ENCODE data around the gene RHOJ.
A peak's percentile ranks its signal among the peaks of the same experiment; 100 is the strongest.

Gene RHOJ

DNA sequence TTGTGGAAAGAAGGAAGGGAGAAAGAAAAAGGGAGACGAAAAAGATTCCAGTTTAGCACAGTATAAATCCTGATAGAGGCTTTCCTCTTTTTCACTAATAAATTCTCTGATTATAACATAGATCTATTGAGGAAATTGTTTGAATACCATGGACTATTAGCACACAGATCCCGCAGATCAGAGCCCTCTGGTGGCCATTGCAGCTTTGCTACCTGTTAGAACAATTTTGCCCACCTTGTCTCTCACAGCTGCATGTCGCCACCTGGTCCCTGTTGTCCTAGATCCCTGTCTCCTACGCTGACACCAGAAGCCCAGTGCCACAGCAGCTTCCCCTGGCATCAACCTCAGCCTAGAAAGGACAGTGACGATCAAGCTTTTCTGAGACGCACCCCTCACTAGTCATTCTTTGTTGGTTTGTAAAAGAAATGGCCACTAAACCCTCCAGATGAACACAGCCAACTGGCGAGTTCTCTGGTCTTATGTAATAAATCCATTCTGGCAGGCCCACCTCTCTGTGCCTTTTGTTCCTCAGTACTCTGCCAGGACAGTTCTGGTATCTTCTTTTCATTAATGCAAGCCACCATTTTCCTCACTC, 104.6 kb downstream of the RHOJ start:
- TF ChIP-seq, protein P1, sequence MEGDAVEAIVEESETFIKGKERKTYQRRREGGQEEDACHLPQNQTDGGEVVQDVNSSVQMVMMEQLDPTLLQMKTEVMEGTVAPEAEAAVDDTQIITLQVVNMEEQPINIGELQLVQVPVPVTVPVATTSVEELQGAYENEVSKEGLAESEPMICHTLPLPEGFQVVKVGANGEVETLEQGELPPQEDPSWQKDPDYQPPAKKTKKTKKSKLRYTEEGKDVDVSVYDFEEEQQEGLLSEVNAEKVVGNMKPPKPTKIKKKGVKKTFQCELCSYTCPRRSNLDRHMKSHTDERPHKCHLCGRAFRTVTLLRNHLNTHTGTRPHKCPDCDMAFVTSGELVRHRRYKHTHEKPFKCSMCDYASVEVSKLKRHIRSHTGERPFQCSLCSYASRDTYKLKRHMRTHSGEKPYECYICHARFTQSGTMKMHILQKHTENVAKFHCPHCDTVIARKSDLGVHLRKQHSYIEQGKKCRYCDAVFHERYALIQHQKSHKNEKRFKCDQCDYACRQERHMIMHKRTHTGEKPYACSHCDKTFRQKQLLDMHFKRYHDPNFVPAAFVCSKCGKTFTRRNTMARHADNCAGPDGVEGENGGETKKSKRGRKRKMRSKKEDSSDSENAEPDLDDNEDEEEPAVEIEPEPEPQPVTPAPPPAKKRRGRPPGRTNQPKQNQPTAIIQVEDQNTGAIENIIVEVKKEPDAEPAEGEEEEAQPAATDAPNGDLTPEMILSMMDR (IDR thresholded peaks at IDR 0.05; ENCODE audit: control extremely low read depth, extremely low read depth, low read depth, missing control alignments), result peak; percentile 45
- peak; percentile 22 for DNase-seq (ENCODE audit: extremely low spot score)
- ChIA-PET POLR2A (no interaction called here), CTCF (interaction anchor here (0.6 to 2.8 kb wide), 7 partner anchors 10 to 948 kb away, joined by 3 to 7 read pairs (median 3); no protein-coding TSS in a partner anchor)

GRCh38 chr14:63318835-63319234, 114.6 kb downstream of the RHOJ start, which contains the start of gene GPHB5:
Gene GPHB5, minus strand, starts transcription at chr14:63318935. Its CDS starts 1,086 bp downstream, at chr14:63317849.
- ChIA-PET CTCF (no interaction called here), POLR2A (no interaction called here)
- DNase-seq (ENCODE audit: extremely low spot score), result no peak
- TF ChIP-seq, protein P1 (IDR thresholded peaks at IDR 0.05; ENCODE audit: control extremely low read depth, extremely low read depth, low read depth, missing control alignments), result no peak

- no peak for DNase-seq (ENCODE audit: extremely low spot score)
- TF ChIP-seq, protein P1 (IDR thresholded peaks at IDR 0.05; ENCODE audit: control extremely low read depth, extremely low read depth, low read depth, missing control alignments), result no peak
- ChIA-PET CTCF (interaction anchor here (1.2 kb wide), 1 partner anchor 8 kb away, joined by 4 read pairs; no protein-coding TSS in a partner anchor), POLR2A (no interaction called here)
Measured at GRCh38 chr14:63322472-63322871, 118.2 kb downstream of the RHOJ start.

GRCh38 chr14:63322897-63323573, 118.8 kb downstream of the RHOJ start:
- TF ChIP-seq, protein P1 (IDR thresholded peaks at IDR 0.05; ENCODE audit: control extremely low read depth, extremely low read depth, low read depth, missing control alignments), result no peak
- ChIA-PET POLR2A (no interaction called here), CTCF (interaction anchor here (1.2 to 1.6 kb wide), 2 partner anchors 9 to 14 kb away, joined by 4 to 7 read pairs; no protein-coding TSS in a partner anchor)

DNA sequence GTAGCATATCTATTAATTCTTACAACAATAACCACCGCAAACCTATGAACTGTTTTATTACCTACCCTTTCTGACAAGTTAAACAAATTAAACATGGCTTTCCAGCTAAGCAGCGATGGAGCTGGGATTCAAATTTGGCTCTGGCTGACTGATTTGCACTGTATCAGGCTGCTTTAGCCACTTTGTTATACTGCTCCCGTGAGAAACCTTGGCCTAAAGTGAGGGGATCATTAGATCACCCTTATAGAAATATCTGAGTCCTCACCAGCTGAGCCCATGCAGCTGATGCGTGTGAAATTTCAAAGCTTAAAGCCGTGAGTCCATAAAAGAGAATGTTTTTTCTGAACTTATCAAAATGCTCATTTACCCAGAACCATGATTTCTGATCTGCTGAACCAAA, 122.6 kb downstream of the RHOJ start:
- TF ChIP-seq, protein P1 (IDR thresholded peaks at IDR 0.05; ENCODE audit: control extremely low read depth, extremely low read depth, low read depth, missing control alignments), result no peak
- ChIA-PET POLR2A (no interaction called here), CTCF (no interaction called here)
- DNase-seq (ENCODE audit: extremely low spot score), result no peak

More at GRCh38 chr14:63322897-63323573, 118.8 kb downstream of the RHOJ start:
- no peak for DNase-seq (ENCODE audit: extremely low spot score)

- DNase-seq (ENCODE audit: extremely low spot score), result no peak
- TF ChIP-seq, protein P1 (IDR thresholded peaks at IDR 0.05; ENCODE audit: control extremely low read depth, extremely low read depth, low read depth, missing control alignments), result no peak
- ChIA-PET POLR2A (no interaction called here), CTCF (interaction anchor here (0.8 to 1.7 kb wide), 2 partner anchors 14 to 29 kb away, joined by 3 to 4 read pairs; no protein-coding TSS in a partner anchor)
Measured at GRCh38 chr14:63328787-63329737, 124.8 kb downstream of the RHOJ start.
